Sciatic nerve (tissue), 2 donors: Measurements from ENCODE around the gene SVEP1. TPM values are rescaled to one million over a fixed set of nuclear protein-coding genes. Genes with fewer than 3 reads are reported as not detected.
"Not testable (repeated sequence)": the region's sequence is repeated elsewhere in the genome, so short reads cannot be mapped to it uniquely, and the experiment has no call there.

Experiments
- ATAC-seq: fragments of 200-7000 bp; cut with Tn5 transposase; one replicate; pipeline ENCODE4 v1.9.1; 2020; ENCODE audit warnings: mild to moderate bottlenecking, moderate library complexity
- DNase-seq: peaks from one replicate; pipeline ENCODE4 v3.0.0-alpha.2; 2020; ENCODE audit warnings: low spot score
- intact Hi-C: fragments of 100-400 bp; cut with DNase I; formaldehyde crosslinking; loops from one replicate; pipeline ENCODE4 v1.14.2; 2022
- total RNA-seq: library from RNA; stranded (reverse); fragmentation: NEBNext Ultra II Directional; extraction: Animal tissue kit (Norgen Biotek cat#: 25700); gene quantifications from one replicate; pipeline ENCODE4 v1.2.1, GENCODE V29; 2021
- donor health status: DM: no; HTN: no; CAD: no.
- donor health status: DM: no; HTN: no; CAD: no.

SVEP1 gene
- total RNA-seq, 1 donor from 2014 or later, result 110 TPM

GRCh38 chr9:110532908-110533665 is 46.5 kb downstream of the SVEP1 start:
- intact Hi-C loops, result no loop called here
- ATAC-seq, result no peak
- DNase-seq, result no peak

GRCh38 chr9:110531776-110532175 is 47.8 kb downstream of the SVEP1 start:
- intact Hi-C loops, result no loop called here
- ATAC-seq, result no peak
- no peak for DNase-seq

DNA sequence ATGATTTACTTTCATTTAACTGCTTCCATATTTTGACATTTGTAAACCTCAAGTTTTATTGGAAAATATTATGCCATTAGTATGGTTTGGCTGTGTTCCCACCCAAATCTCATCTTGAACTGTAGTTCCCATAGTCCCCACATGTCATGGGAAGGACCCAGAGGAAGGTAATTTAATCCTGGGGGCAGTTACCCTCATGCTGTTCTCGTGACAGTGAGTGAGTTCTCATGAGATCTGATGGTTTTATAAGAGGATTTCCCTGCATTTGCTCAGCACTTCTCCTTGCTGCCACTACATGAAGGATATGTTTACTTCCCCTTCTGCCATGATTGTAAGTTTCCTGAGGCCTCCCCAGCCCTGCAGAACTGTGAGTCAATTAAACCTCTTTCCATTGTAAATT is 48.3 kb downstream of the SVEP1 start:
- ATAC-seq, DNase-seq, intact Hi-C loops: not testable (repeated sequence)

GRCh38 chr9:110528645-110529044 is 50.9 kb downstream of the SVEP1 start:
- ATAC-seq (no peak), DNase-seq (no peak)
- intact Hi-C loops, result no loop called here

DNA sequence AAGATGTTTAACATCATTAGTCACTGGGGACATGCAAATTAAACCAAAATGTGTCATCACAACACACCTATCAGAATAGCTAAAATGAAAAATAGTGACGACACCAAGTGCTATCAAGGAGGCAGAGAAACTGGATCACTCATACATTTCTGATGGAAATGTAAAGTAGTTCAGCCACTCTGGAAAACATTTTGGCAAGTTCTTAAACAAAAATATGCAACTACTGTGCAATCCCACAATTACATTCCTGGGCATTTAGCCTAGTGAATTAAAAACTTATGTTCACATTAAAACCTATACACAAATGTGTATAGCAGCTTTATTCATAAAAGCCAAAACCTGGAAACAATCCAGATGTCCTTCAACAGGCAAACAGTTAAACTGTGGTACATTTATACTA is 53.1 kb downstream of the SVEP1 start:
- ATAC-seq, result no peak
- intact Hi-C loops, result no loop called here
- no peak for DNase-seq

GRCh38 chr9:110521206-110521605 is 58.3 kb downstream of the SVEP1 start:
- DNase-seq (no peak), ATAC-seq (no peak)
- intact Hi-C loops, result no loop called here

DNA sequence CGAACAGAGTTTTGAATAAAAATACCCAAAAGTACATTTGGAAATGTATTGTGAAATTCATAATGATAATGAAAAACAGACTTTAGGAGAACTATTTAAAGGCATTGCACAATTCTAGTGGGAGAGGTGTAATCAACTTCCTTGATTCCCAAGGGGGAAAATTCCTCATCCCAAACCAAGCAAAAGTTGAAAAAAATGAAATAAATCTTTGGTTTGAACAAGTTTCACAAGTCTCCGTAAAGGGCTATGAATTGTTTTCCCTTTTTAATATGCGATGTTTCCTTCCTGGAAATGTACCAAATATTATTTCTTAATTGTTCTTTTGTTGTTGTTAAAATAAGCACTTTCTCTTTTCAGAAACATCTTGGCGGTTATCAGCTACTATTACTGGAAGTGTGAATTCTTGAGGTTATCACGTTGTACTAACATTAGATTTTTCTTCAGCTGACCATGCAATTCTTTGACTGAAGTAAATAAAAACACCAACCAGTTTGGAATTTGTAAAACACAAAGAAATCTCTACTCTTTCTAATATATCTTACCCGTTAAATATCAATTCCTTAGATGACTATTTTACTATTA is 59.3 kb downstream of the SVEP1 start:
- intact Hi-C loops, result no loop called here

DNA sequence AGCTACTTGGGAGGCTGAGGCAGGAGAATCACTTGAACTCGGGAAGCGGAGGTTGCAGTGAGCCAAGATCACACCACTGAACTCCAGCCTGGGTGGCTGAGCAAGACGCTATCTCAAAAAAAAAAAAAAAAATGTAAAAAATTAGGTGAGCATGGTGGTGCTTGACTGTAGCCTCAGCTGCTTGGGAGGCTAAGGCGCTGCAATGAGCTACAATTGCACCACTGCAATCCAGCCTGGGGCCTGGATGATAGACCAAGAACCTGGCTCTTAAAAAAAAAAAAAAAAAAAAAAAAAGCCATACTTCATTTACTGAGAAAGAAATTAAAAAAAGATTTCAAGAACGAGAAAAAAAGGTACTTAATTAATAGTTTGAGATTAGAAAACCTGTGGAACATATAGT is 62.1 kb downstream of the SVEP1 start:
- intact Hi-C loops, result no loop called here
- no peak for DNase-seq
- ATAC-seq, result no peak

More for the DNA sequence above, 59.3 kb downstream of the SVEP1 start:
- DNase-seq, result no peak
- peak; percentile 93 for ATAC-seq

GRCh38 chr9:110514897-110515296 is 64.6 kb downstream of the SVEP1 start:
- intact Hi-C loops, result no loop called here
- ATAC-seq (no peak), DNase-seq (no peak)

GRCh38 chr9:110512817-110513216 is 66.7 kb downstream of the SVEP1 start:
- no peak for ATAC-seq
- no peak for DNase-seq
- intact Hi-C loops, result no loop called here

- no peak for ATAC-seq
- intact Hi-C loops, result no loop called here
- DNase-seq, result no peak
These were observed 69.7 kb downstream of the SVEP1 start for GRCh38 chr9:110509792-110510191.

DNA sequence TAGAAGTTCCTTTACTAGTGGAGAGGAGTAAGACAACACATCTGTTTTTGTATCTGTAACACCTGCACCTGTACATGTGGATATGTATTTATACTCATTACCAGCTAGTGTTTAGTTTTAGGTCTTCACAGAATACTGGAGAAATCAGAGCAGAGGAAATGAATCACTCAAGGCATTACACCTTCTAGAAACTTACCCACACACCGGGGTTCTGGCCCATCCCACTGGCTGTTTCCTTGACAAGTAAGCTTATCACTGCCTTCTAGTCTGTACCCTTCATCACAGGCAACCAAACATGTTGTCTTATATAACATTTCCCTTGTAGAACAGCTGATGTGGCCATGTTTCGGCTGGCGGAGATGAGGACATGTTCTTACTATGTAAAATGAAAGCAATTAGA is 76.7 kb downstream of the SVEP1 start:
- intact Hi-C loops, result no loop called here
- ATAC-seq (no peak), DNase-seq (no peak)

DNA sequence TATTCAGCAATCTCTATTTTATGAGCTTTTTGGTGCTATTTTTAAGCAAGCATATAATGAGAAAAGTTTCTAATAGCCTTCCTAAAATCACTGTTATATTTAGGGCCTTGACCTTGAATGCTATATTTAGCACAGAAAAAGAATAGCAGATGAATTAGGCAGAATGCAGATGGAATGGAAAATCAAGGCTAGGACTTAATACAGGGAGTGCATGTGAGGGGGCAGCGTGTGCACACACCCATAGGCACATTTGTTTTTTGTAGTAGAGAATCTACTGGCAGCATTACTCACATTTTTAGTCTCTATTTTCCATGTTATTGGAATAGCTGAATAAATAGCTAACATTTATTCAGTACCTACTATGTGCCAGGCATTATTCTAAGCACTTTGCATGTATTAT is 79.9 kb downstream of the SVEP1 start:
- ATAC-seq, result no peak

DNA sequence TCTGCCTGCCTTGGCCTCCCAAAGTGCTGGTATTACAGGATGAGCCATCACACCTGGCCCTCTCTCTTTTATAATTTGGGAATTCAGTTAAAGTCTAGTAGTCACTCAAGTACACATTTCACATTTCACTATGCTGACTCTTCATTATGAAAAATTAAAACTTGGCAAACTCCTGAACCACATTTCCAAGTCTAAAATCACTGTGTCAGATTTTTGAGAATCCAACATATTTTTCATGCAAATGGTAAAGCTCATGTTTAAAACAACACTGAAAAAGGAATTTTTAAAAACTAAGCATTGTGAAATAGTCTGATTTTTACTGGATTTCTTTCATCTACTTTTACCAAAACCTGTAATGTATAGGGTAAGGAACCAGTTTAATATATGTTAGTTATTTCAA is 92.3 kb downstream of the SVEP1 start:
- intact Hi-C loops, result no loop called here
- ATAC-seq, result no peak
- DNase-seq, result no peak

More for the DNA sequence above, 79.9 kb downstream of the SVEP1 start:
- no peak for DNase-seq
- intact Hi-C loops, result no loop called here

GRCh38 chr9:110486218-110486617 is 93.3 kb downstream of the SVEP1 start:
- intact Hi-C loops, result no loop called here
- DNase-seq, result no peak
- ATAC-seq, result no peak

DNA sequence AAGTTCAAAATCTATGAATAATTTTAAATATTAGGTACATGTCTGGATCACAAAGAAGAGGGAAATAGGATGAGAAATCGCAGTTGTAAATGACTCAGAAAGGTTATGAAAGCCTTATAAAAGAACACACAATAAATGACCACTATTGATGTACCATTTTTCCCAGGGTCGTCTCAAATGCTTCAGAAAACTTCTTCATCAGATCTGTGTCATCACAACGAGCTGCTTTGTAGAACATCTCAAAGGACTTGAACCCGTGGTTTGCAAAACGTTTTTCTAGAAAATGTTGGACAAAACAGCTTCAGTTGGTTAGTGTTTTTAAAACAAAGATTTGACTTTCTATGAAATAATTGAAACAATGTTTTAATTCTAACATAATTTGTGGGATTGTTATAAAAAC is 100.1 kb downstream of the SVEP1 start:
- intact Hi-C loops, result no loop called here
- ATAC-seq, result no peak
- no peak for DNase-seq

DNA sequence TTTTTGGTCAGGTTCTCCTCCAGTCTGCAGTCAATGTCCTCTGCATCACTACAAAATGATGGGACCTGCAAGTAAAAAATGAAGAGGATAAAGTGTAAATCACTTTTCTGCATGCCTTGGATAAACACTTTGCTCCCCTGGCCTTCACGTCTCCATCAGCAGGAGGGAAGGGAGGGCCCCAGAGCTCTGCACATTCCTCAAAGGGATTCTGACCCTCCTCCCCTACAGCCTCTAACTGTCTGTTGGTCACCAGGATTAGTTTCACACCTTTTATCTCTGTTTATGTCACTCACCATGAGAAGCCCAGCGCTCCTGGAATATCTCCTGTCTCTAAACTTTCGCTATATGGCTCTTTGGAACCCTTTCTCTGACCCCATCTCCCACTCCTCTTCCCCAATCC is 103.3 kb downstream of the SVEP1 start:
- intact Hi-C loops, result no loop called here
- no peak for ATAC-seq

GRCh38 chr9:110472111-110472510 is 107.4 kb downstream of the SVEP1 start:
- intact Hi-C loops, result no loop called here
- ATAC-seq (no peak), DNase-seq (no peak)

More for the DNA sequence above, 103.3 kb downstream of the SVEP1 start:
- DNase-seq, result no peak

GRCh38 chr9:110468950-110469349 is 110.6 kb downstream of the SVEP1 start:
- intact Hi-C loops, result no loop called here

GRCh38 chr9:110465190-110465589 is 114.4 kb downstream of the SVEP1 start:
- DNase-seq, result no peak
- intact Hi-C loops, result no loop called here
- no peak for ATAC-seq

More at GRCh38 chr9:110468950-110469349, 110.6 kb downstream of the SVEP1 start:
- ATAC-seq (no peak), DNase-seq (no peak)

GRCh38 chr9:110464321-110464720 is 115.2 kb downstream of the SVEP1 start:
- intact Hi-C loops, result no loop called here
- no peak for DNase-seq
- no peak for ATAC-seq
